ENCODE data around the gene NFKB2.

NFKB2 gene

GRCh38 chr10:102422545-102423129 is 27.1 kb downstream of the NFKB2 start:
- DNase-seq (ENCODE audit: low read depth, low spot score) = no peak

- DNase-seq (ENCODE audit: low read depth, low spot score) = no peak
These were observed 28.0 kb downstream of the NFKB2 start for GRCh38 chr10:102423372-102423968.

GRCh38 chr10:102424145-102424544 is 28.6 kb downstream of the NFKB2 start:
- no peak for DNase-seq (ENCODE audit: low read depth, low spot score)

- DNase-seq (ENCODE audit: low read depth, low spot score) = no peak
These were observed 29.4 kb downstream of the NFKB2 start for GRCh38 chr10:102424916-102425315.

GRCh38 chr10:102425444-102425843 is 29.9 kb downstream of the NFKB2 start:
- no peak for DNase-seq (ENCODE audit: low read depth, low spot score)

- no peak for DNase-seq (ENCODE audit: low read depth, low spot score)
These were observed 31.3 kb downstream of the NFKB2 start for GRCh38 chr10:102426803-102427287.

- no peak for DNase-seq (ENCODE audit: low read depth, low spot score)
These were observed 34.0 kb downstream of the NFKB2 start for GRCh38 chr10:102429468-102429867.

GRCh38 chr10:102431452-102432124 is 36.1 kb downstream of the NFKB2 start:
- DNase-seq (ENCODE audit: low read depth, low spot score) = no peak

GRCh38 chr10:102432162-102432950 is 36.9 kb downstream of the NFKB2 start, which contains the start of gene CUEDC2:
Gene CUEDC2 (minus strand): TSS chr10:102432574. CDS start chr10:102425188, 7,386 bp downstream.
- peak; percentile 90 for DNase-seq (ENCODE audit: low read depth, low spot score)

- DNase-seq (ENCODE audit: low read depth, low spot score) = no peak
These were observed 38.1 kb downstream of the NFKB2 start for GRCh38 chr10:102433619-102434046.

GRCh38 chr10:102434394-102435132 is 39.1 kb downstream of the NFKB2 start:
- DNase-seq (ENCODE audit: low read depth, low spot score) = no peak

- DNase-seq (ENCODE audit: low read depth, low spot score) = no peak
These were observed 39.6 kb downstream of the NFKB2 start for GRCh38 chr10:102435133-102435497.

GRCh38 chr10:102435529-102436233 is 40.2 kb downstream of the NFKB2 start:
- no peak for DNase-seq (ENCODE audit: low read depth, low spot score)

- no peak for DNase-seq (ENCODE audit: low read depth, low spot score)
These were observed 40.8 kb downstream of the NFKB2 start for GRCh38 chr10:102436312-102436711.

- DNase-seq (ENCODE audit: low read depth, low spot score) = no peak
These were observed 42.0 kb downstream of the NFKB2 start for GRCh38 chr10:102437515-102437914.

GRCh38 chr10:102438374-102438773 is 42.9 kb downstream of the NFKB2 start:
- DNase-seq (ENCODE audit: low read depth, low spot score) = no peak

GRCh38 chr10:102444851-102445250 is 49.3 kb downstream of the NFKB2 start:
- DNase-seq (ENCODE audit: low read depth, low spot score) = no peak

- no peak for DNase-seq (ENCODE audit: low read depth, low spot score)
These were observed 54.0 kb downstream of the NFKB2 start for GRCh38 chr10:102449321-102450123.

GRCh38 chr10:102450124-102450373 is 54.5 kb downstream of the NFKB2 start:
- no peak for DNase-seq (ENCODE audit: low read depth, low spot score)

Data from smooth muscle cell of the brain vasculature (primary cell).